A549 (cell line): ENCODE data around the gene NXT1. TPM values are rescaled to one million over a fixed set of nuclear protein-coding genes. Genes with fewer than 3 reads are reported as not detected.
A peak's percentile ranks its signal among the peaks of the same experiment; 100 is the strongest.

Experiments used
- ATAC-seq, 2 experiments: fragments of 200-7000 bp in 1 of 2; fragments of >200 bp in 1 of 2; cut with Nextera tagmentation in 1 of 2; cut with Tn5 transposase in 1 of 2; 3 replicates each; pipeline versions ENCODE4 v1.8.0 to v1.9.1; 2018 to 2020; ENCODE audit warnings: mild to moderate bottlenecking in 1 of 2, moderate library complexity in 1 of 2
- CTCF ChIA-PET: fragments of 300-600 bp; sonication (Branson Sonifier 250); formaldehyde crosslinking; extraction: SDS; loops from one replicate; lab custom pipeline; 2021; ENCODE audit warnings: antibody characterized with exemption, inconsistent platforms; lab: Yijun Ruan, JAX
- POLR2A ChIA-PET: fragments of 350-600 bp; formaldehyde crosslinking; extraction: SDS; loops from one replicate; lab custom pipeline; 2021; ENCODE audit warnings: antibody characterized with exemption, inconsistent platforms; lab: Yijun Ruan, JAX
- DNase-seq, 2 experiments: peaks; one replicate each; pipeline versions ENCODE4 v3.0.0 to v3.0.0-alpha.2; 2011 to 2016; ENCODE audit warnings: low read depth in 1 of 2, low spot score in 1 of 2
- FAIRE-seq: peaks from 2 replicates; lab custom pipeline; 2011; peaks lifted over from hg19 to GRCh38; lab: Jason Lieb, UNC
- H3K27ac ChIP-seq, 2 experiments: fragments of >200 bp; sonication (Bioruptor Twin); formaldehyde crosslinking; 3 replicates each; pipeline ENCODE4 v1.5.1; 2016 to 2017
- H3K4me1 ChIP-seq: fragments of >200 bp; sonication (Bioruptor Twin); formaldehyde crosslinking; 3 replicates; pipeline ENCODE4 v1.6.1; 2016
- H3K4me2 ChIP-seq: fragments of >200 bp; sonication (Bioruptor Twin); formaldehyde crosslinking; 3 replicates; pipeline ENCODE4 v1.6.1; 2016
- H3K4me3 ChIP-seq: fragments of >200 bp; sonication (Bioruptor Twin); formaldehyde crosslinking; 3 replicates; pipeline ENCODE4 v1.5.1; 2016
- H3K9me3 ChIP-seq: fragments of >200 bp; sonication (Bioruptor Twin); formaldehyde crosslinking; 3 replicates; pipeline ENCODE4 v1.6.1; 2016
- BHLHE40 ChIP-seq: IDR thresholded peaks from 2 replicates; pipeline ENCODE4 v1.6.1; 2012; ENCODE audit warnings: low read depth, low read length, inconsistent platforms
- CHD4 ChIP-seq: fragments of 200-600 bp; sonication (generic); IDR thresholded peaks from 2 replicates; pipeline ENCODE4 v1.6.1; 2016; ENCODE audit warnings: antibody characterized with exemption, mild to moderate bottlenecking, borderline replicate concordance
- EP300 ChIP-seq, 2 experiments: fragments of >200 bp; sonication (Bioruptor Twin); formaldehyde crosslinking; IDR thresholded peaks; 2 replicates in 1 of 2; 3 replicates in 1 of 2; pipeline ENCODE4 v1.6.1; 2016 to 2017
- FOSL2 ChIP-seq, 2 experiments: fragments of 450-650 bp in 1 of 2; fragments of >200 bp in 1 of 2; sonication (Bioruptor Twin) in 1 of 2; formaldehyde crosslinking; IDR thresholded peaks; 2 replicates each; pipeline versions ENCODE4 v1.5.0 to v1.6.1; 2016 to 2020; ENCODE audit warnings: mild to moderate bottlenecking in 1 of 2, moderate library complexity in 1 of 2
- FOXS1 ChIP-seq: fragments of 250-450 bp; sonication (Bioruptor Pico); IDR thresholded peaks from 2 replicates; pipeline ENCODE4 v1.5.0; 2020; ENCODE audit warnings: mild to moderate bottlenecking, moderate library complexity
- HOXA7 ChIP-seq: fragments of 250-450 bp; sonication (Bioruptor Pico); IDR thresholded peaks from 2 replicates; pipeline ENCODE4 v1.5.0; 2020; ENCODE audit warnings: mild to moderate bottlenecking, moderate library complexity
- HOXB13 ChIP-seq: fragments of 250-450 bp; sonication (Bioruptor Pico); IDR thresholded peaks from 2 replicates; pipeline ENCODE4 v1.5.0; 2020; ENCODE audit warnings: low read depth, mild to moderate bottlenecking, moderate library complexity
- KDM5A ChIP-seq: fragments of 200-600 bp; sonication (generic); IDR thresholded peaks from 2 replicates; pipeline ENCODE4 v1.6.1; 2016; ENCODE audit warnings: antibody characterized with exemption, mild to moderate bottlenecking
- NFE2L2 ChIP-seq: fragments of 150-350 bp; conservative IDR thresholded peaks from 2 replicates; pipeline ENCODE4 v1.6.1; 2014; ENCODE audit warnings: low read length
- RARB ChIP-seq: fragments of 250-450 bp; sonication (Bioruptor Pico); IDR thresholded peaks from 2 replicates; pipeline ENCODE4 v1.8.0; 2021; ENCODE audit warnings: mild to moderate bottlenecking, moderate library complexity
- RCOR1 ChIP-seq: fragments of 150-350 bp; IDR thresholded peaks from 2 replicates; pipeline ENCODE4 v1.6.1; 2014; ENCODE audit warnings: antibody characterized with exemption, low read length, low read depth
- TFCP2L1 ChIP-seq: fragments of 250-450 bp; sonication (Bioruptor Pico); IDR thresholded peaks from 2 replicates; pipeline ENCODE4 v1.5.0; 2021; ENCODE audit warnings: mild to moderate bottlenecking
- ZC3H11A ChIP-seq: fragments of 450-650 bp; IDR thresholded peaks from 2 replicates; pipeline ENCODE4 v1.6.1; 2014; ENCODE audit warnings: antibody characterized with exemption, mild to moderate bottlenecking
- ZNF302 ChIP-seq: fragments of 250-450 bp; sonication (Bioruptor Pico); IDR thresholded peaks from 2 replicates; pipeline ENCODE4 v1.9.0; 2021; ENCODE audit warnings: inconsistent platforms, mild to moderate bottlenecking, moderate library complexity
- WGBS: methylation state at CpG from one replicate; pipeline ENCODE4 v1.1.6; 2017; ENCODE audit errors: missing lambda C conversion rate; 5-methylcytosine and 5-hydroxymethylcytosine counted together
- polyA plus RNA-seq, 4 experiments: library from polyadenylated mRNA; depleted of rRNA in 3 of 4; stranded (reverse); fragments of >200 nt; fragmentation: RNase III in 1 of 4; extraction: RNeasy Plus Mini Kit Qiagen cat#74134 plus additional on column Dnase treatment in 1 of 4; gene quantifications; 2 replicates in 3 of 4; 3 replicates in 1 of 4; pipeline ENCODE4 v1.2.3, GENCODE V29; 2011 to 2017
- TF ChIP-seq, protein P1 (sequence below): IDR thresholded peaks from 2 replicates; pipeline ENCODE4 v1.6.1; 2012; ENCODE audit warnings: low read depth, borderline replicate concordance
- TF ChIP-seq, protein P2 (sequence below): IDR thresholded peaks from 2 replicates; pipeline ENCODE4 v1.6.1; 2012
- TF ChIP-seq, protein P3 (sequence below): fragments of 250-450 bp; sonication (Bioruptor Pico); IDR thresholded peaks from 2 replicates; pipeline ENCODE4 v1.5.0; 2021; ENCODE audit warnings: mild to moderate bottlenecking, moderate library complexity, borderline replicate concordance
- TF ChIP-seq, protein P4 (sequence below): fragments of >200 bp; sonication (Bioruptor Twin); formaldehyde crosslinking; IDR thresholded peaks from 3 replicates; pipeline ENCODE4 v1.5.1; 2016
- TF ChIP-seq, protein P5 (sequence below): fragments of 150-350 bp; IDR thresholded peaks from 2 replicates; pipeline ENCODE4 v1.6.1; 2014; ENCODE audit warnings: low read depth, mild to moderate bottlenecking, low read length
- TF ChIP-seq, protein P6 (sequence below): fragments of 250-450 bp; sonication (Bioruptor Pico); IDR thresholded peaks from 2 replicates; pipeline ENCODE4 v1.5.0; 2020; ENCODE audit warnings: low read depth, mild to moderate bottlenecking, moderate library complexity

The NXT1 gene
- polyA plus RNA-seq, 2 of the 4 experiments (the other 2 are of a cell fraction): 45.1 to 71.8 TPM

DNA sequence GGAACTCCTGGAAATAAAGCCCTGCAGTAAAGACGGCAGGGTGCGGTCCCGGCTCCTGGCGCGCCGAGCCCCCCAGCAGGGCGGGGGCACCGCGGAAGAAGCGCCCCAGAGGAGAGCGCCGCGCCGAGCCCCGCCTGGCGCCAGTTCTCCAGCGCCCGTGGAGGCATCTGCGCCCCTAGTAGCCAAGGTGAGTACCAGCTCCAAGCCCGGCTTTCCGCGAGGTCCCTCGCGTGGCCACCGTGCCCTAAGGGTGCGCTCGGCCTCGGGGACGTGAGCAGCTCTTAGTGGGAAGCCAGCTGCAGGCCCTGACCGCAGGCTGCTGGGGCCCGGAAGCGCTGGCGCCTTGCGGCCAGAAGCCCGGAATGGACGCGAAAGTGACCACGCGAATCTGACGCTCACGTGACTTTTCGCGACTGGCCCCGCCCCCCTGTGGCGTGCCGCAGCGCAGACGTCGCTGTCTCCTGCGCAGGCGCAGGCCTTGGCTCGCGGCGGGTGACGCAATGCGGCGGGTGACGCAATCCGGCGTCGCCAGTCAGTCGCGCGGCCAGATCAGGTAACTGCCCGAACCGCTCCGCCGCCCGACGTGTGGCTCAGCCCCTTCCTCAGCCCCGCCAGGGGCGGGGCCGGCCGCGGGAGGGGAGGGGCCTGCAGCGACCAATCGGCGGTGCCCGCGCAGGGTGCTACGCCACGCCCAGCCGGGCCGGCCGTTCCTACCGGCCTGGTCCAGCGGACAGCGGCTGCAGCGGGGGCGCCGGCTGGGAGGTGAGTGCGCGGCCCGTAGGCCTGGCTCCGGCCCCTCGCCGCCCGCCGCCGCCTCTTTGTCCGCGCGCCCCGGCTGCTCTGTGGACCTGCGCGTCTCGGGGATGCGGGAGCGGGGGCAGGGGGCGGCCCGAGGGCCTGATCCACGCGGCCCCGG, 11.1 kb downstream of the NXT1 start, which contains the start of gene GZF1 (continued):
- TF ChIP-seq NFE2L2: no peak
- peak; percentile 94 for TF ChIP-seq BHLHE40
- TF ChIP-seq, all 56 proteins: peak for 23

DNA sequence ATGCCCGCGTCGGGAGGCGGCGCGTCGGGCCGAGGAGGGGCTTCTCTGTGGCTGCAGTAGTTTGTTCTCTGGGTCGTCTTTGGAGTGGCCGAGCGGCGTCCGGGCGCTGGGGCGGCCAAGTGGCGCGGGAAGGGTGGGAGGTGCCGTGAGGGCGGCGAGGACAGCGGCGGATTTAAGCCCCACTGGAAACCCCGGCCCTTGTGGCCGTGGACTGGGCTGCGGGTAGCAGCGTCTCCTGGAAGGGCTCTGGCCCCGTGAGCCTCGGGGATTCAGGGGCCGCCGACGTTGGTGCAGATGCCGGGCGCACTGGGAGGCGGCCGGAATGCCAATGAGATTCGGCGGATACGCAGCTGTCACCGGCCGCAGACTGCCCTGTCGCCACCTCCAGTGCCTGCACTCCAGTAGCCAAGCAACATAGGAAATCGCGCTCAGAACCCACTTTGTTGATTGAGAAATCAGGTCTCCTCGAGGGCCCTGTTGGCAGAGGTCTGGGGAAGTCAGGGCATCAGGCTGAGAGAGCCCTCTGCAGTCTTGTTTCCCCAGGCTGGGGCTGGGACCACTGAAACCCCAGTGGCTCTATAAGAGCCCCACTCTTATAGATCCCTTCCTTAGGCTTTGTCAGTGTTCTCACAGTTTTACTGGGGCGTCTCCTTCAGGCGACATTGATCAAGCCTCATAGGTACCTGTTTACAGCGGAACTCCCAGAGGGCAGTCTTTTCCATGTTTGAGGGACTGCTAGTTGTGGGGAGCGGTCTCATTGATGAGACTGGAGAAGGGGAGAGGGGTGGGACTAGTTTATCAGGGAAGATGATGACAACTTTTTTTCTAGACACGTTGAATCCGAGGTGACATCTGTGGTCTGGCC, 12.0 kb downstream of the NXT1 start:
- DNase-seq (no peak), ATAC-seq (peak; percentile 5 to 18), FAIRE-seq (no peak)
- POLR2A ChIA-PET: interaction anchor here (1.0 to 5.7 kb wide), 3 partner anchors 12 to 58 kb away, joined by 7 to 92 read pairs (median 8); partner anchors contain the start of genes NAPB and NXT1
- Histone ChIP-seq H3K9me3 (no peaks in the 10 kb centered on the region), H3K4me1 (peaks cover 39% of the 10 kb centered on the region), H3K27ac (peak overlapping the region; percentile 90 to 95), H3K4me2 (peak overlapping the region; percentile 92)
- WGBS: 13% methylated on average over 31 of the region's 50 CpGs
- TF ChIP-seq, protein P1, sequence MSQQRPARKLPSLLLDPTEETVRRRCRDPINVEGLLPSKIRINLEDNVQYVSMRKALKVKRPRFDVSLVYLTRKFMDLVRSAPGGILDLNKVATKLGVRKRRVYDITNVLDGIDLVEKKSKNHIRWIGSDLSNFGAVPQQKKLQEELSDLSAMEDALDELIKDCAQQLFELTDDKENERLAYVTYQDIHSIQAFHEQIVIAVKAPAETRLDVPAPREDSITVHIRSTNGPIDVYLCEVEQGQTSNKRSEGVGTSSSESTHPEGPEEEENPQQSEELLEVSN: no peak
- TF ChIP-seq TFCP2L1 (CRISPR knock-in tag) (no peak), FOXS1 (CRISPR knock-in tag) (no peak), EP300 (IDR thresholded peaks at IDR 0.05) (no peak), FOSL2 (IDR thresholded peaks at IDR 0.05) (no peak), FOSL2 (CRISPR knock-in tag; IDR thresholded peaks at IDR 0.05) (no peak), HOXB13 (CRISPR knock-in tag) (no peak), ZC3H11A (no peak)
- TF ChIP-seq, protein P2, sequence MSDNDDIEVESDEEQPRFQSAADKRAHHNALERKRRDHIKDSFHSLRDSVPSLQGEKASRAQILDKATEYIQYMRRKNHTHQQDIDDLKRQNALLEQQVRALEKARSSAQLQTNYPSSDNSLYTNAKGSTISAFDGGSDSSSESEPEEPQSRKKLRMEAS: no peak
- TF ChIP-seq, protein P3, sequence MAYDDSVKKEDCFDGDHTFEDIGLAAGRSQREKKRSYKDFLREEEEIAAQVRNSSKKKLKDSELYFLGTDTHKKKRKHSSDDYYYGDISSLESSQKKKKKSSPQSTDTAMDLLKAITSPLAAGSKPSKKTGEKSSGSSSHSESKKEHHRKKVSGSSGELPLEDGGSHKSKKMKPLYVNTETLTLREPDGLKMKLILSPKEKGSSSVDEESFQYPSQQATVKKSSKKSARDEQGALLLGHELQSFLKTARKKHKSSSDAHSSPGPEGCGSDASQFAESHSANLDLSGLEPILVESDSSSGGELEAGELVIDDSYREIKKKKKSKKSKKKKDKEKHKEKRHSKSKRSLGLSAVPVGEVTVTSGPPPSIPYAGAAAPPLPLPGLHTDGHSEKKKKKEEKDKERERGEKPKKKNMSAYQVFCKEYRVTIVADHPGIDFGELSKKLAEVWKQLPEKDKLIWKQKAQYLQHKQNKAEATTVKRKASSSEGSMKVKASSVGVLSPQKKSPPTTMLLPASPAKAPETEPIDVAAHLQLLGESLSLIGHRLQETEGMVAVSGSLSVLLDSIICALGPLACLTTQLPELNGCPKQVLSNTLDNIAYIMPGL (CRISPR knock-in tag): no peak
- TF ChIP-seq, all 56 proteins: peak for 0
- H3K4me3 ChIP-seq: peak overlapping the region; percentile 89
- CTCF ChIA-PET: interaction anchor here (1.0 to 2.1 kb wide), 2 partner anchors 12 to 47 kb away, joined by 3 to 6 read pairs; no protein-coding TSS in a partner anchor

DNA sequence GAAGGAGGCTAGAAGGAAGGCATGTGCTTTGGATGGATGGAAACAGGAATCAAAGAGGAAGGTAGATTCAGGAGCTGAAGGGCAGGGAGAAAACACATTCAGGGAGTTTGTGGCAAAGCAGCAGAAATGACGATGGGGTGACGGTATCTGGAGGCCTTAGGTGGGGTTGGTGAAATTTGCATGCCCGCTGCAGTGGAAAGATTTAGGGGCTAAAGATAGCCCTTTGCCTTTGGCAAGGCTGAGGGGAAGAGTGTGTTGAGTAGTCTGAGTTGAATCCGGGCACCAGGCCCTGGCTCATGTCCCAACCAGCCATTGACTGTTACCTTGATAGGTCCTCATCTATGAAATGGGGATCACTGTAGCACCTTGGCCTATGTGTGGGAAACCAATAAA, 12.7 kb downstream of the NXT1 start:
- ChIA-PET CTCF (interaction anchor here (1.0 to 1.6 kb wide), 2 partner anchors 13 to 46 kb away, joined by 3 read pairs; no protein-coding TSS in a partner anchor), POLR2A (interaction anchor here (1.0 kb wide), 1 partner anchor 13 kb away, joined by 7 read pairs; the partner anchor contains the start of gene NXT1)
- Histone ChIP-seq H3K4me1 (peaks cover 45% of the 10 kb centered on the region), H3K4me3 (peak overlapping the region; percentile 89), H3K4me2 (peak overlapping the region; percentile 92), H3K9me3 (no peaks in the 10 kb centered on the region), H3K27ac (peak overlapping the region in 1 of 2 experiments; percentile 95; a peak in 3 of 6 replicates)
- no peak for TF ChIP-seq FOXS1 (CRISPR knock-in tag)
- TF ChIP-seq, protein P4, sequence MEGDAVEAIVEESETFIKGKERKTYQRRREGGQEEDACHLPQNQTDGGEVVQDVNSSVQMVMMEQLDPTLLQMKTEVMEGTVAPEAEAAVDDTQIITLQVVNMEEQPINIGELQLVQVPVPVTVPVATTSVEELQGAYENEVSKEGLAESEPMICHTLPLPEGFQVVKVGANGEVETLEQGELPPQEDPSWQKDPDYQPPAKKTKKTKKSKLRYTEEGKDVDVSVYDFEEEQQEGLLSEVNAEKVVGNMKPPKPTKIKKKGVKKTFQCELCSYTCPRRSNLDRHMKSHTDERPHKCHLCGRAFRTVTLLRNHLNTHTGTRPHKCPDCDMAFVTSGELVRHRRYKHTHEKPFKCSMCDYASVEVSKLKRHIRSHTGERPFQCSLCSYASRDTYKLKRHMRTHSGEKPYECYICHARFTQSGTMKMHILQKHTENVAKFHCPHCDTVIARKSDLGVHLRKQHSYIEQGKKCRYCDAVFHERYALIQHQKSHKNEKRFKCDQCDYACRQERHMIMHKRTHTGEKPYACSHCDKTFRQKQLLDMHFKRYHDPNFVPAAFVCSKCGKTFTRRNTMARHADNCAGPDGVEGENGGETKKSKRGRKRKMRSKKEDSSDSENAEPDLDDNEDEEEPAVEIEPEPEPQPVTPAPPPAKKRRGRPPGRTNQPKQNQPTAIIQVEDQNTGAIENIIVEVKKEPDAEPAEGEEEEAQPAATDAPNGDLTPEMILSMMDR: no peak
- TF ChIP-seq HOXA7: no peak
- TF ChIP-seq RCOR1: no peak
- TF ChIP-seq, protein P5, sequence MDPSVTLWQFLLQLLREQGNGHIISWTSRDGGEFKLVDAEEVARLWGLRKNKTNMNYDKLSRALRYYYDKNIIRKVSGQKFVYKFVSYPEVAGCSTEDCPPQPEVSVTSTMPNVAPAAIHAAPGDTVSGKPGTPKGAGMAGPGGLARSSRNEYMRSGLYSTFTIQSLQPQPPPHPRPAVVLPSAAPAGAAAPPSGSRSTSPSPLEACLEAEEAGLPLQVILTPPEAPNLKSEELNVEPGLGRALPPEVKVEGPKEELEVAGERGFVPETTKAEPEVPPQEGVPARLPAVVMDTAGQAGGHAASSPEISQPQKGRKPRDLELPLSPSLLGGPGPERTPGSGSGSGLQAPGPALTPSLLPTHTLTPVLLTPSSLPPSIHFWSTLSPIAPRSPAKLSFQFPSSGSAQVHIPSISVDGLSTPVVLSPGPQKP: no peak
- no peak for TF ChIP-seq RARB
- TF ChIP-seq, protein P6, sequence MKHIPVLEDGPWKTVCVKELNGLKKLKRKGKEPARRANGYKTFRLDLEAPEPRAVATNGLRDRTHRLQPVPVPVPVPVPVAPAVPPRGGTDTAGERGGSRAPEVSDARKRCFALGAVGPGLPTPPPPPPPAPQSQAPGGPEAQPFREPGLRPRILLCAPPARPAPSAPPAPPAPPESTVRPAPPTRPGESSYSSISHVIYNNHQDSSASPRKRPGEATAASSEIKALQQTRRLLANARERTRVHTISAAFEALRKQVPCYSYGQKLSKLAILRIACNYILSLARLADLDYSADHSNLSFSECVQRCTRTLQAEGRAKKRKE: no peak
- no peak for TF ChIP-seq KDM5A
- no peak for TF ChIP-seq CHD4
- TF ChIP-seq, protein P2: no peak
- TF ChIP-seq TFCP2L1 (CRISPR knock-in tag): no peak
- no peak for TF ChIP-seq ZNF302 (CRISPR knock-in tag)
- no peak for TF ChIP-seq FOSL2 (IDR thresholded peaks at IDR 0.05)
- TF ChIP-seq FOSL2 (CRISPR knock-in tag; IDR thresholded peaks at IDR 0.05): no peak
- ATAC-seq: no peak
- no peak for DNase-seq
- WGBS: 97% methylated on average over 4 of the region's 4 CpGs
- no peak for FAIRE-seq
